Neural cell (in vitro differentiated cells): ENCODE measurements around the gene WIPF2. TPM values are rescaled to one million over a fixed set of nuclear protein-coding genes. Genes with fewer than 3 reads are reported as not detected.

ENCODE experiments used
- H2AFZ ChIP-seq: fragments of 200-600, 300-800 bp; sonication (generic), shearing (Covaris generic); 2 replicates; pipeline ENCODE4 v1.6.0; 2014; ENCODE audit warnings: low read depth, mild to moderate bottlenecking, antibody characterized with exemption, low read length, moderate library complexity
- H3F3A ChIP-seq: fragments of 200-600 bp; shearing (Covaris generic); 2 replicates; pipeline ENCODE4 v1.6.1; 2016; ENCODE audit warnings: mild to moderate bottlenecking, moderate library complexity, mixed read lengths, antibody characterized with exemption, low read length; ENCODE audit not compliant: insufficient read depth, poor library complexity, severe bottlenecking
- H3K27ac ChIP-seq: fragments of 200-600, 300-800 bp; sonication (generic), shearing (Covaris generic); 2 replicates; pipeline ENCODE4 v1.5.1; 2014; ENCODE audit warnings: mild to moderate bottlenecking, low read length, moderate library complexity
- H3K27me3 ChIP-seq: fragments of 300-800, 200-600 bp; sonication (generic), shearing (Covaris generic); 2 replicates; pipeline ENCODE4 v1.6.0; 2014; ENCODE audit warnings: mild to moderate bottlenecking, low read depth, low read length, moderate library complexity; ENCODE audit not compliant: insufficient read depth
- H3K36me3 ChIP-seq: fragments of 300-800, 200-600 bp; sonication (generic), shearing (Covaris generic); 2 replicates; pipeline ENCODE4 v1.5.1; 2014; ENCODE audit warnings: mild to moderate bottlenecking, antibody characterized with exemption, low read length, moderate library complexity; ENCODE audit not compliant: insufficient read depth
- H3K4me2 ChIP-seq: fragments of 300-800, 200-600 bp; sonication (generic), shearing (Covaris generic); 2 replicates; pipeline ENCODE4 v1.6.0; 2014; ENCODE audit warnings: mild to moderate bottlenecking, low read length
- H3K4me3 ChIP-seq: fragments of 300-800, 200-600 bp; sonication (generic), shearing (Covaris generic); 2 replicates; pipeline ENCODE4 v1.5.1; 2014; ENCODE audit warnings: mild to moderate bottlenecking, low read length, moderate library complexity
- H3K79me2 ChIP-seq: fragments of 200-600 bp; shearing (Covaris generic); replicated peaks from 2 replicates; pipeline ENCODE4 v1.6.0; 2014; ENCODE audit warnings: mild to moderate bottlenecking, low read length, moderate library complexity; ENCODE audit not compliant: insufficient read depth
- H3K9ac ChIP-seq: fragments of 300-800, 200-600 bp; sonication (generic), shearing (Covaris generic); 2 replicates; pipeline ENCODE4 v1.6.1; 2016; ENCODE audit warnings: mild to moderate bottlenecking, low read length, mixed read lengths
- H3K9me2 ChIP-seq: fragments of 200-600 bp; shearing (Covaris generic); 2 replicates; pipeline ENCODE4 v1.6.1; 2016; ENCODE audit warnings: mild to moderate bottlenecking, low read length, mixed read lengths; ENCODE audit not compliant: insufficient read depth
- H3K9me3 ChIP-seq: fragments of 200-600, 300-800 bp; sonication (generic), shearing (Covaris generic); 2 replicates; pipeline ENCODE4 v1.6.1; 2016; ENCODE audit warnings: mild to moderate bottlenecking, mixed run types, low read length, moderate library complexity, mixed read lengths
- H4K20me1 ChIP-seq: fragments of 200-600 bp; shearing (Covaris generic); 2 replicates; pipeline ENCODE4 v1.6.1; 2016; ENCODE audit warnings: mild to moderate bottlenecking, mixed run types; ENCODE audit not compliant: insufficient read depth
- CTCF ChIP-seq: fragments of 450-650 bp; IDR thresholded peaks from 2 replicates; pipeline ENCODE4 v1.5.1; 2014; ENCODE audit warnings: antibody characterized with exemption, mild to moderate bottlenecking, moderate library complexity; ENCODE audit not compliant: poor library complexity, severe bottlenecking
- EP300 ChIP-seq: fragments of 450-650 bp; conservative IDR thresholded peaks from 2 replicates; pipeline ENCODE4 v1.6.1; 2014; ENCODE audit warnings: antibody characterized with exemption, mild to moderate bottlenecking, moderate library complexity; ENCODE audit not compliant: poor library complexity, severe bottlenecking
- EZH2 ChIP-seq: fragments of 200-600, 300-800 bp; shearing (Covaris generic), sonication (generic); IDR thresholded peaks from 2 replicates; pipeline ENCODE4 v1.6.1; 2014; ENCODE audit warnings: antibody characterized with exemption, low read length, borderline replicate concordance, mild to moderate bottlenecking; ENCODE audit not compliant: insufficient read depth, poor library complexity, severe bottlenecking
- MXI1 ChIP-seq: fragments of 450-650 bp; conservative IDR thresholded peaks from 2 replicates; pipeline ENCODE4 v1.6.1; 2014; ENCODE audit warnings: antibody characterized with exemption, mild to moderate bottlenecking; ENCODE audit not compliant: poor library complexity, severe bottlenecking
- POLR2AphosphoS5 ChIP-seq: IDR thresholded peaks from 2 replicates; pipeline ENCODE4 v1.6.1; 2012
- RAD21 ChIP-seq: fragments of 450-650 bp; conservative IDR thresholded peaks from 2 replicates; pipeline ENCODE4 v1.6.1; 2014; ENCODE audit warnings: antibody characterized with exemption, mild to moderate bottlenecking, moderate library complexity
- SMC3 ChIP-seq: fragments of 450-650 bp; conservative IDR thresholded peaks from 2 replicates; pipeline ENCODE4 v1.6.1; 2014; ENCODE audit warnings: antibody characterized with exemption, mild to moderate bottlenecking, moderate library complexity; ENCODE audit not compliant: poor library complexity
- TAF1 ChIP-seq: IDR thresholded peaks from 2 replicates; pipeline ENCODE4 v1.6.1; 2012; ENCODE audit warnings: low read depth
- polyA plus RNA-seq: library from polyadenylated mRNA; depleted of rRNA; stranded (reverse); fragments of >200 nt; gene quantifications from 2 replicates; pipeline ENCODE4 v1.2.3, GENCODE V29; 2014

The WIPF2 gene
- polyA plus RNA-seq, 1 donor from 2014 or later = 11.5 TPM

GRCh38 chr17:40322358-40323315 lies 103.5 kb downstream of the WIPF2 start:
- H3K36me3 ChIP-seq = no peaks in the 10 kb centered on the region
- no peak overlapping the region for H3K4me3 ChIP-seq
- TF ChIP-seq MXI1 (no peak), POLR2AphosphoS5 (no peak), SMC3 (no peak), CTCF (no peak), EP300 (no peak)
- H3F3A ChIP-seq = no peaks in the 10 kb centered on the region
- H3K9me3 ChIP-seq = no peaks in the 10 kb centered on the region
- H3K79me2 ChIP-seq = peaks cover 7% of the 10 kb centered on the region
- H3K4me2 ChIP-seq = no peak overlapping the region
- H3K9ac ChIP-seq = peak overlapping the region; percentile 36
- no peak overlapping the region for H2AFZ ChIP-seq
- H4K20me1 ChIP-seq = no peaks in the 10 kb centered on the region
- H3K27me3 ChIP-seq = peaks cover 5% of the 10 kb centered on the region
- H3K27ac ChIP-seq = no peak overlapping the region
- no peaks in the 10 kb centered on the region for H3K9me2 ChIP-seq

GRCh38 chr17:40323391-40324381 lies 104.6 kb downstream of the WIPF2 start:
- Histone ChIP-seq H3K4me3 (no peak overlapping the region), H3K27me3 (peaks cover 3% of the 10 kb centered on the region), H3K9ac (no peak overlapping the region), H3K36me3 (no peaks in the 10 kb centered on the region), H3K27ac (no peak overlapping the region), H3K9me3 (no peaks in the 10 kb centered on the region), H2AFZ (no peak overlapping the region), H3K9me2 (no peaks in the 10 kb centered on the region), H3K79me2 (peaks cover 6% of the 10 kb centered on the region), H4K20me1 (no peaks in the 10 kb centered on the region), H3F3A (no peaks in the 10 kb centered on the region), H3K4me2 (no peak overlapping the region)
- TF ChIP-seq TAF1 = no peak
- no peak for TF ChIP-seq MXI1
- no peak for TF ChIP-seq RAD21
- no peak for TF ChIP-seq EP300
- no peak for TF ChIP-seq POLR2AphosphoS5
- no peak for TF ChIP-seq EZH2
